ENCODE data around the gene E2F6. TPM values are rescaled to one million over a fixed set of nuclear protein-coding genes. Genes with fewer than 3 reads are reported as not detected.

The E2F6 gene
- total and polyA plus RNA-seq, 9 of the 15 experiments (the other 6 are each of a cell fraction or from before 2014, with no cell fraction given): 13.6 to 33.9 (median 26.1) TPM

- no peaks in the 10 kb centered on the region for H3K9me3 ChIP-seq (replicated peaks; ENCODE audit: control insufficient read depth, insufficient read depth, low read depth, low read length)
- DNase-seq (ENCODE audit: extremely low read depth in 1 of 4, low spot score in 3 of 4): no peak
- BruUV-seq (replicated peaks): no TSS peak
- peaks cover 8 to 9% of the 10 kb centered on the region in 2 experiments; a peak in 3 of 5 replicates for H3K4me1 ChIP-seq (replicated peaks in 1 of 2; ENCODE audit: control insufficient read depth in 2 of 2, insufficient read depth in 2 of 2, low read length in 2 of 2)
- H3K27ac ChIP-seq (ENCODE audit: extremely low read depth, low read depth, low read length): no peak overlapping the region
- H4K20me1 ChIP-seq (replicated peaks; ENCODE audit: control insufficient read depth, insufficient read depth, low read length): no peaks in the 10 kb centered on the region
- POLR2A ChIA-PET: interaction anchor here (0.6 to 1.1 kb wide), 4 partner anchors 12 to 50 kb away, joined by 3 to 5 read pairs (median 4); no protein-coding TSS in a partner anchor
- H3K79me2 ChIP-seq (ENCODE audit: control insufficient read depth, insufficient read depth, low read length): no peaks in the 10 kb centered on the region
- CTCF ChIA-PET (ENCODE audit: low intra/inter-chr PET ratio): no interaction called here
- no peaks in the 10 kb centered on the region for H3K27me3 ChIP-seq (ENCODE audit: control insufficient read depth in 2 of 2, insufficient read depth in 2 of 2, low read length in 2 of 2)
- H3K9ac ChIP-seq (ENCODE audit: insufficient read depth in 1 of 2, low read depth in 2 of 2, low read length in 2 of 2): no peak overlapping the region
- no peak for ATAC-seq
- no peaks in the 10 kb centered on the region for H3K36me3 ChIP-seq (ENCODE audit: control insufficient read depth, insufficient read depth, low read length)
- intact Hi-C loops (cut with micrococcal nuclease): no loop called here
- no peaks in the 10 kb centered on the region for H3K9me1 ChIP-seq (ENCODE audit: control insufficient read depth, insufficient read depth, low read length)
- no peak overlapping the region for H3K4me3 ChIP-seq
- WGBS (ENCODE audit: insufficient coverage, low coverage, missing lambda C conversion rate): 25% methylated on average over 4 of the region's 5 CpGs
- H2AFZ ChIP-seq (ENCODE audit: low read depth, low read length): peak overlapping the region; percentile 20
- no peak overlapping the region for H3K4me2 ChIP-seq (ENCODE audit: insufficient read depth, low read length)
- FAIRE-seq: no peak
- in situ Hi-C loops (cut with MboI): loop anchor here (25.0 kb wide), 3 partner anchors 168 to 568 kb away; a partner anchor contains a TSS
- TF ChIP-seq ZFP91 (CRISPR knock-in tag; IDR thresholded peaks at IDR 0.05) (no peak), HDAC2 (IDR thresholded peaks at IDR 0.05) (no peak), ZBTB5 (IDR thresholded peaks at IDR 0.05) (no peak), ZNF318 (IDR thresholded peaks at IDR 0.05; ENCODE audit: borderline replicate concordance in 1 of 2, low read depth in 1 of 2) (no peak), HDAC6 (IDR thresholded peaks at IDR 0.05; ENCODE audit: low read depth, low read length) (no peak), RBM25 (IDR thresholded peaks at IDR 0.05; ENCODE audit: low read depth, low read length, severe bottlenecking) (no peak)
Observed at GRCh38 chr2:11405599-11406266, 60.2 kb downstream of the E2F6 start.

Data from K562 (cell line).